GM19372 (cell line): ENCODE measurements around the gene TMEM263.

Source experiments
- ATAC-seq: cut with Tn5 transposase; IDR thresholded peaks from one replicate; pipeline ENCODE4 v1.9.1; 2021; ENCODE audit warnings: mild to moderate bottlenecking, low read depth, moderate library complexity; ENCODE audit not compliant: unreplicated experiment

TMEM263 gene

GRCh38 chr12:106945261-106945851, 10.4 kb upstream of the TMEM263 start:
- ATAC-seq = no peak

- ATAC-seq = no peak
These were observed 8.2 kb upstream of the TMEM263 start for GRCh38 chr12:106947461-106947860.

GRCh38 chr12:106950591-106950990, 5.1 kb upstream of the TMEM263 start:
- ATAC-seq = no peak

GRCh38 chr12:106953352-106954250, 2.1 kb upstream of the TMEM263 start:
- no peak for ATAC-seq

GRCh38 chr12:106954462-106955376, 988 bp upstream of the TMEM263 start:
- peak; percentile 13 for ATAC-seq

GRCh38 chr12:106956048-106956578, 406 bp downstream of the TMEM263 start:
- ATAC-seq = peak; percentile 28

GRCh38 chr12:106957583-106957982, 1.9 kb downstream of the TMEM263 start:
- ATAC-seq = no peak

GRCh38 chr12:106960443-106960842, 4.7 kb downstream of the TMEM263 start:
- ATAC-seq = no peak

GRCh38 chr12:106962286-106962685, 6.6 kb downstream of the TMEM263 start:
- no peak for ATAC-seq

GRCh38 chr12:106964526-106964925, 8.8 kb downstream of the TMEM263 start:
- ATAC-seq = no peak

GRCh38 chr12:106971065-106971464, 15.4 kb downstream of the TMEM263 start:
- ATAC-seq = no peak

- ATAC-seq = no peak
These were observed 17.8 kb downstream of the TMEM263 start for GRCh38 chr12:106973545-106973944.

- ATAC-seq = peak; percentile 96
These were observed 18.8 kb downstream of the TMEM263 start for GRCh38 chr12:106974511-106974910.

GRCh38 chr12:106975098-106975497, 19.4 kb downstream of the TMEM263 start:
- ATAC-seq = no peak

- ATAC-seq = no peak
These were observed 20.4 kb downstream of the TMEM263 start for GRCh38 chr12:106975993-106976658.

- ATAC-seq = no peak
These were observed 21.0 kb downstream of the TMEM263 start for GRCh38 chr12:106976668-106977067.

- no peak for ATAC-seq
These were observed 22.5 kb downstream of the TMEM263 start for GRCh38 chr12:106978035-106978800.

GRCh38 chr12:106980944-106981343, 25.2 kb downstream of the TMEM263 start:
- ATAC-seq = no peak

- no peak for ATAC-seq
These were observed 26.1 kb downstream of the TMEM263 start for GRCh38 chr12:106981788-106982187.
